ENCODE measurements around the gene PIK3R1. TPM values are rescaled to one million over a fixed set of nuclear protein-coding genes. Genes with fewer than 3 reads are reported as not detected.
A peak's percentile ranks its signal among the peaks of the same experiment; 100 is the strongest.

PIK3R1 gene
- total RNA-seq, 1 experiment from 2014 or later: 151 TPM

DNA sequence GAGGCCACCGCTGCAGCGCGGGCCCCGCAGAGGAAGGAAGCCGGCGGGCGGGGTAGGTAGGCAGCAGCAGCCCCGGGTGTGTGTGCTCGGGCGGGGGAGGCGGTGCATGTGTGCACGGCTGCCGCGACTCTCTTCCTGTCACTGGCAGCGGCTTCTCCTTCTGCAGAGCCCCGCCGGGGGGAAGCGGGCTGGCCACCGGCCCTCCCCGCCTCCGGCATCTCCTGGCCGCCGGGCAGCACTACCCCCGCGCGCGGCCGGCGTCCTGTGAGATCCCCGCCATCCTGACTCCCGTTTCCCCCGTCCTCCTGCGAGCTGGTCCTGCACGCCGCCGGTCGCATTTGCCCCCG is 315 bp downstream of the PIK3R1 start:
- H3K4me1 Mint-ChIP-seq (ENCODE audit: insufficient read depth, unreplicated experiment): peaks cover 21% of the 10 kb centered on the region
- peaks cover 10% of the 10 kb centered on the region for H3K9me3 Mint-ChIP-seq (ENCODE audit: unreplicated experiment)
- intact Hi-C loops (cut with micrococcal nuclease): loop anchor here (1.0 to 10.0 kb wide), 5 partner anchors 36 to 970 kb away; no protein-coding TSS in a partner anchor
- CTCF ChIA-PET: interaction anchor here (0.6 to 3.0 kb wide), 10 partner anchors 9 to 969 kb away, joined by 3 to 15 read pairs (median 4); no protein-coding TSS in a partner anchor
- no TSS peak for BruUV-seq (replicated peaks)
- POLR2A ChIA-PET: interaction anchor here (0.5 to 10.4 kb wide), 55 partner anchors 11 to 1002 kb away, joined by 3 to 151 read pairs (median 5); no protein-coding TSS in a partner anchor
- H3K4me3 Mint-ChIP-seq (ENCODE audit: unreplicated experiment): peak overlapping the region; percentile 92
- no peaks in the 10 kb centered on the region for H3K27me3 Mint-ChIP-seq (ENCODE audit: insufficient read depth, unreplicated experiment)
- H3K27ac Mint-ChIP-seq (ENCODE audit: low read depth, unreplicated experiment): peak overlapping the region; percentile 87
- H3K36me3 Mint-ChIP-seq (ENCODE audit: insufficient read depth, unreplicated experiment): peaks cover 26% of the 10 kb centered on the region
- no peak for DNase-seq (ENCODE audit: unreplicated experiment)
- TF ChIP-seq, protein P1, sequence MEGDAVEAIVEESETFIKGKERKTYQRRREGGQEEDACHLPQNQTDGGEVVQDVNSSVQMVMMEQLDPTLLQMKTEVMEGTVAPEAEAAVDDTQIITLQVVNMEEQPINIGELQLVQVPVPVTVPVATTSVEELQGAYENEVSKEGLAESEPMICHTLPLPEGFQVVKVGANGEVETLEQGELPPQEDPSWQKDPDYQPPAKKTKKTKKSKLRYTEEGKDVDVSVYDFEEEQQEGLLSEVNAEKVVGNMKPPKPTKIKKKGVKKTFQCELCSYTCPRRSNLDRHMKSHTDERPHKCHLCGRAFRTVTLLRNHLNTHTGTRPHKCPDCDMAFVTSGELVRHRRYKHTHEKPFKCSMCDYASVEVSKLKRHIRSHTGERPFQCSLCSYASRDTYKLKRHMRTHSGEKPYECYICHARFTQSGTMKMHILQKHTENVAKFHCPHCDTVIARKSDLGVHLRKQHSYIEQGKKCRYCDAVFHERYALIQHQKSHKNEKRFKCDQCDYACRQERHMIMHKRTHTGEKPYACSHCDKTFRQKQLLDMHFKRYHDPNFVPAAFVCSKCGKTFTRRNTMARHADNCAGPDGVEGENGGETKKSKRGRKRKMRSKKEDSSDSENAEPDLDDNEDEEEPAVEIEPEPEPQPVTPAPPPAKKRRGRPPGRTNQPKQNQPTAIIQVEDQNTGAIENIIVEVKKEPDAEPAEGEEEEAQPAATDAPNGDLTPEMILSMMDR (IDR thresholded peaks at IDR 0.05; ENCODE audit: unreplicated experiment): no peak

DNA sequence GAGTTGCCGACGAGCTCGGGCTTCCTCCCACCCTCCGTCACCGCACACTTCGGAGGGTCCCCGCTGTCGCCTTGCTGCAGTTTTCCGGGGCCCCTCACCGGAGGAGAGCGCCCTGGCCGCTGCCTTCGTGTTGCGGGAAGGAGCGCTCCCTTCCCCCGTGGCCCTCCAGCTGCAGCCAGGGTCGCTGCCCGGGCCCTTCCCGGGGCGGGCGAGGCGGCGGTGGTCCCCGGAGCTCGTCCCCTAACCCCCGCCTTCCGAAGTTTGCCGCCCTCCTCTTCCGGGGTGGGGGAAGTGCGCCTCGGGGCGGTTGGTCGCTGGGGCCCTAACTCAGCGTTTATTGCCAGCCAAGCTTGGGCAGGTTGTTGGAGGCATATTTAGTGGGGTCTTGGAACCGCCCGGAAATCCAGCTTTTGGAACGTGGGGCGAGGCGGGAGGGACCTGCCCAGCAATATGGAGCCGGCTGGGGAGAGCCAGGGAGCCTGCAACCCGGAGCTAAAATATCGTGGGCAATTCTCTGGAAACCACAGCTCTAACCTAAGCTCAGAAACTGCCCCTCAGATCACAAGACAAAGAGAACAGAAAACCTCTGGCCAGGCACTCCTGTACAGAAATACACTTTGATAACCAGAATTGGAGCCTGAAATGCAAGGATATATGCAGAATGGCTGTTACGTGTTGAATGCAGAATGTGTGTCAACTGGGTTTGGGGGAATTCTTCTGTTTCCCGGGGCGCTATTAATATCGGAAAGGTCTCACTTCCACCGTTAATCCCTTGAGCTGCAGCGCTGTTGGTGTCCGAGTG is 890 bp downstream of the PIK3R1 start:
- Mint-ChIP-seq H3K27ac (ENCODE audit: low read depth, unreplicated experiment) (peak overlapping the region; percentile 87), H3K4me3 (ENCODE audit: unreplicated experiment) (peak overlapping the region; percentile 92), H3K4me1 (ENCODE audit: insufficient read depth, unreplicated experiment) (peaks cover 22% of the 10 kb centered on the region), H3K9me3 (ENCODE audit: unreplicated experiment) (peaks cover 5% of the 10 kb centered on the region), H3K27me3 (ENCODE audit: insufficient read depth, unreplicated experiment) (no peaks in the 10 kb centered on the region), H3K36me3 (ENCODE audit: insufficient read depth, unreplicated experiment) (peaks cover 30% of the 10 kb centered on the region)
- DNase-seq (ENCODE audit: unreplicated experiment): peak; percentile 39
- intact Hi-C loops (cut with micrococcal nuclease): loop anchor here (5.0 to 10.0 kb wide), 2 partner anchors 219 to 402 kb away; no protein-coding TSS in a partner anchor
- TF ChIP-seq, protein P1 (IDR thresholded peaks at IDR 0.05; ENCODE audit: unreplicated experiment): no peak
- BruUV-seq (replicated peaks): no TSS peak
- ChIA-PET POLR2A (interaction anchor here (0.5 to 10.4 kb wide), 60 partner anchors 11 to 1003 kb away, joined by 3 to 151 read pairs (median 5); no protein-coding TSS in a partner anchor), CTCF (interaction anchor here (0.6 to 3.0 kb wide), 22 partner anchors 8 to 1009 kb away, joined by 3 to 15 read pairs (median 4); no protein-coding TSS in a partner anchor)

GRCh38 chr5:68217047-68217355 is 1.4 kb downstream of the PIK3R1 start:
- Mint-ChIP-seq H3K36me3 (ENCODE audit: insufficient read depth, unreplicated experiment) (peaks cover 35% of the 10 kb centered on the region), H3K4me1 (ENCODE audit: insufficient read depth, unreplicated experiment) (peaks cover 28% of the 10 kb centered on the region), H3K9me3 (ENCODE audit: unreplicated experiment) (no peaks in the 10 kb centered on the region), H3K4me3 (ENCODE audit: unreplicated experiment) (peak overlapping the region; percentile 92), H3K27ac (ENCODE audit: low read depth, unreplicated experiment) (peak overlapping the region; percentile 87), H3K27me3 (ENCODE audit: insufficient read depth, unreplicated experiment) (no peaks in the 10 kb centered on the region)
- CTCF ChIA-PET: interaction anchor here (0.6 to 3.0 kb wide), 16 partner anchors 7 to 1010 kb away, joined by 3 to 15 read pairs (median 4); no protein-coding TSS in a partner anchor
- no peak for DNase-seq (ENCODE audit: unreplicated experiment)
- TF ChIP-seq, protein P1 (IDR thresholded peaks at IDR 0.05; ENCODE audit: unreplicated experiment): no peak
- intact Hi-C loops (cut with micrococcal nuclease): loop anchor here (5.0 to 10.0 kb wide), 2 partner anchors 220 to 402 kb away; no protein-coding TSS in a partner anchor
- POLR2A ChIA-PET: interaction anchor here (0.6 to 10.4 kb wide), 43 partner anchors 10 to 1003 kb away, joined by 3 to 151 read pairs (median 7); no protein-coding TSS in a partner anchor
- BruUV-seq (replicated peaks): TSS peak; percentile 35

GRCh38 chr5:68217528-68217927 is 2.0 kb downstream of the PIK3R1 start:
- Mint-ChIP-seq H3K9me3 (ENCODE audit: unreplicated experiment) (no peaks in the 10 kb centered on the region), H3K27me3 (ENCODE audit: insufficient read depth, unreplicated experiment) (no peaks in the 10 kb centered on the region), H3K27ac (ENCODE audit: low read depth, unreplicated experiment) (peak overlapping the region; percentile 87), H3K4me1 (ENCODE audit: insufficient read depth, unreplicated experiment) (peaks cover 33% of the 10 kb centered on the region), H3K36me3 (ENCODE audit: insufficient read depth, unreplicated experiment) (peaks cover 41% of the 10 kb centered on the region), H3K4me3 (ENCODE audit: unreplicated experiment) (peak overlapping the region; percentile 92)
- intact Hi-C loops (cut with micrococcal nuclease): loop anchor here (5.0 to 10.0 kb wide), 2 partner anchors 220 to 403 kb away; no protein-coding TSS in a partner anchor
- DNase-seq (ENCODE audit: unreplicated experiment): peak; percentile 24
- BruUV-seq (replicated peaks): no TSS peak
- ChIA-PET CTCF (interaction anchor here (0.6 to 3.0 kb wide), 12 partner anchors 36 to 1010 kb away, joined by 3 to 15 read pairs (median 4); no protein-coding TSS in a partner anchor), POLR2A (interaction anchor here (0.7 to 10.4 kb wide), 29 partner anchors 10 to 970 kb away, joined by 3 to 151 read pairs (median 10); no protein-coding TSS in a partner anchor)
- TF ChIP-seq, protein P1 (IDR thresholded peaks at IDR 0.05; ENCODE audit: unreplicated experiment): no peak

Data from MCF 10A (cell line).